HG03342 (cell line): ENCODE measurements around the gene CHPF.
A peak's percentile ranks its signal among the peaks of the same experiment; 100 is the strongest.

ENCODE experiments used
- ATAC-seq: cut with Tn5 transposase; IDR thresholded peaks from one replicate; pipeline ENCODE4 v1.9.1; 2021; ENCODE audit warnings: mild to moderate bottlenecking, moderate library complexity; ENCODE audit not compliant: unreplicated experiment

Gene CHPF

GRCh38 chr2:219499058-219499307 lies 44.6 kb downstream of the CHPF start:
- ATAC-seq = no peak

- peak; percentile 96 for ATAC-seq
Measured at GRCh38 chr2:219498280-219499057, 45.1 kb downstream of the CHPF start, which contains the start of gene GMPPA. Gene GMPPA (plus strand): TSS chr2:219498891. CDS start chr2:219499976, 1,085 bp downstream.

- no peak for ATAC-seq
Measured at GRCh38 chr2:219497495-219498279, 45.9 kb downstream of the CHPF start.

- no peak for ATAC-seq
Measured at GRCh38 chr2:219496825-219497494, 46.6 kb downstream of the CHPF start.

GRCh38 chr2:219496247-219496824 lies 47.3 kb downstream of the CHPF start:
- ATAC-seq = no peak

- ATAC-seq = peak; percentile 28
Measured at GRCh38 chr2:219495531-219496122, 48.0 kb downstream of the CHPF start.

GRCh38 chr2:219494952-219495530 lies 48.6 kb downstream of the CHPF start:
- ATAC-seq = no peak

GRCh38 chr2:219493086-219493485 lies 50.5 kb downstream of the CHPF start:
- ATAC-seq = no peak

GRCh38 chr2:219492575-219492974 lies 51.0 kb downstream of the CHPF start:
- ATAC-seq = no peak

GRCh38 chr2:219491278-219491963 lies 52.2 kb downstream of the CHPF start:
- ATAC-seq = no peak

GRCh38 chr2:219490600-219491130 lies 52.9 kb downstream of the CHPF start:
- no peak for ATAC-seq

- no peak for ATAC-seq
Measured at GRCh38 chr2:219490186-219490585, 53.4 kb downstream of the CHPF start.

GRCh38 chr2:219489315-219489714 lies 54.3 kb downstream of the CHPF start:
- ATAC-seq = no peak
